ENCODE results near the gene APOH.
"Not testable (repeated sequence)": the region's sequence is repeated elsewhere in the genome, so short reads cannot be mapped to it uniquely, and the experiment has no call there.

APOH gene

GRCh38 chr17:66228887-66229782, at the start of gene APOH:
Gene APOH (minus strand): TSS chr17:66229415. CDS start chr17:66229379, 36 bp downstream.
- no peak for DNase-seq

- no peak for DNase-seq
These were observed 48.0 kb upstream of the APOH start for GRCh38 chr17:66277191-66277590.

GRCh38 chr17:66276328-66276937, 47.2 kb upstream of the APOH start:
- no peak for DNase-seq

- no peak for DNase-seq
These were observed 46.4 kb upstream of the APOH start for GRCh38 chr17:66275651-66276050.

- no peak for DNase-seq
These were observed 44.3 kb upstream of the APOH start for GRCh38 chr17:66273586-66273848.

- no peak for DNase-seq
These were observed 43.8 kb upstream of the APOH start for GRCh38 chr17:66272811-66273585.

- DNase-seq: no peak
These were observed 42.3 kb upstream of the APOH start for GRCh38 chr17:66271512-66271911.

GRCh38 chr17:66270106-66270505, 40.9 kb upstream of the APOH start:
- no peak for DNase-seq

- no peak for DNase-seq
These were observed 39.2 kb upstream of the APOH start for GRCh38 chr17:66268247-66268927.

- DNase-seq: no peak
These were observed 35.5 kb upstream of the APOH start for GRCh38 chr17:66264696-66265095.

GRCh38 chr17:66262767-66263166, 33.6 kb upstream of the APOH start:
- no peak for DNase-seq

GRCh38 chr17:66260688-66261087, 31.5 kb upstream of the APOH start:
- DNase-seq: no peak

- no peak for DNase-seq
These were observed 31.1 kb upstream of the APOH start for GRCh38 chr17:66260275-66260674.

- no peak for DNase-seq
These were observed 26.3 kb upstream of the APOH start for GRCh38 chr17:66255527-66255971.

GRCh38 chr17:66255112-66255511, 25.9 kb upstream of the APOH start:
- DNase-seq: peak; percentile 81

- DNase-seq: not testable (repeated sequence)
These were observed 24.2 kb upstream of the APOH start for GRCh38 chr17:66253458-66253857.

- DNase-seq: no peak
These were observed 21.5 kb upstream of the APOH start for GRCh38 chr17:66250686-66251085.

GRCh38 chr17:66248285-66248684, 19.1 kb upstream of the APOH start:
- no peak for DNase-seq

GRCh38 chr17:66241839-66242238, 12.6 kb upstream of the APOH start:
- no peak for DNase-seq

- DNase-seq: no peak
These were observed 11.4 kb upstream of the APOH start for GRCh38 chr17:66240630-66241029.

- no peak for DNase-seq
These were observed 10.8 kb upstream of the APOH start for GRCh38 chr17:66240013-66240412.

- no peak for DNase-seq
These were observed 6.3 kb upstream of the APOH start for GRCh38 chr17:66235377-66235994.

- no peak for DNase-seq
These were observed 5.4 kb upstream of the APOH start for GRCh38 chr17:66234611-66235010.

Data from midbrain (tissue), 1 donor.